Globus pallidus (tissue), 1 donor: ENCODE results near the gene GRIK4.
"Not testable (repeated sequence)": the region's sequence is repeated elsewhere in the genome, so short reads cannot be mapped to it uniquely, and the experiment has no call there.

Experiments used
- DNase-seq: peaks from one replicate; pipeline ENCODE4 v3.0.0-alpha.2; 2015; ENCODE audit warnings: low spot score

Gene GRIK4

DNA sequence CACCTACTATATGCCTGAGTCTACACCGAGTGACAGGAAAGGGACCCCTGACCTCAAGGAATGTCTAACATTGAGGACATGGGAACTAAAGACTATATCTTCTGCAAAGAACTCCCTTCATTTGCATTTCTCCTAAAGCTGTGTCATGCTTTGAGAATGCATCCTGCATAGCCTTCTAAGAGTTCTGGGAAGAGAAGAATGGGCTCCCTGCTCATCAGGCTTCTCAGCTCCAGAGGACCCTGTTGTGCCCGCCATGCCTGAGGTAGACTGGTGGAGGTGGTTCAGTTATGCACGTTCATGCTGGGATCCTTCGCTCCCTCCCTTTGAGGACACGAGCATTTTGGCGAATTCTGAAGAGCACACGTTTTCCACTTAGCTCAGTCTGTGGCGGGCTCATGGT is 63.3 kb downstream of the GRIK4 start:
- DNase-seq, result no peak

GRCh38 chr11:120575461-120575860 is 63.9 kb downstream of the GRIK4 start:
- no peak for DNase-seq

- no peak for DNase-seq
Measured at GRCh38 chr11:120576606-120577005, 65.1 kb downstream of the GRIK4 start.

DNA sequence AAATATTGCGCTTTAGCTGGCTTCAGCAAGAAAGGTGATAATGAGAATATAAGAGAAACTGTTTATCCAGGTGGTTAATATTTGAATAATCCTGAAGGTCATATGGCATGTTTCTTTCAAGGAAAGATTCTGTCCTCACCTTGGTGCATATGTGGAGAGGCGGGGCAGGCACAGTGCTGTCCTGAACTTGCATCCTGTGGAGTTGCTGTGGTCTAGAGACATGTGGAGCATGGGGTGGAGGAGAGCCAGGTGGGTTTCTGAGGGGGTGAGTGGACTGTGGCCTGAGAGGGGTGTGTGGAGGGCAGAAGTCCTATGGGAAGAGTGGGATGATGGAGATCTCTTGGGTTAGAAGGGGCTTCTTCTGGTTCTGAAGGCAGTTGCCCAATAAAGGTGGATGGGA is 65.5 kb downstream of the GRIK4 start:
- DNase-seq, result no peak

- DNase-seq, result no peak
Measured at GRCh38 chr11:120577624-120578363, 66.2 kb downstream of the GRIK4 start.

- DNase-seq, result no peak
Measured at GRCh38 chr11:120578596-120579154, 67.1 kb downstream of the GRIK4 start.

DNA sequence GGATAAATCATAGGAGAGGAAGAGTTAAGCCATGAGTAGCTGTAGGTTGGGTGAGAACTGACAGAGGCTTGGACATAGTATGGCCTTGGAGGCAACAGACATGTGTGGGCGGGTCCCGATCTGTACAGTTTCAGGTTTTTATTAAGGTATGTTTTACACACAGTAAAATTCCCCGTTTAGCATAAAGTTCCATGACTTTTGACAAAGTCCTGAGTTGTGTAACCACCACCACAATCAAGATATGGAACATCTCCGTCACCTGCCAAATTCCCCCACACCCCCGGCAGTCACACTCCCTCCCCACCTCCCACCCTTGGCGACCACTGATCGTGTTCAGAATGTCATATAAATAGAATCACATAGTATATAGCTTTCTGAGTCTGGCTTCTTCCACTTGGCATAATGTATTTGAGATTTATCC is 68.1 kb downstream of the GRIK4 start:
- no peak for DNase-seq

DNA sequence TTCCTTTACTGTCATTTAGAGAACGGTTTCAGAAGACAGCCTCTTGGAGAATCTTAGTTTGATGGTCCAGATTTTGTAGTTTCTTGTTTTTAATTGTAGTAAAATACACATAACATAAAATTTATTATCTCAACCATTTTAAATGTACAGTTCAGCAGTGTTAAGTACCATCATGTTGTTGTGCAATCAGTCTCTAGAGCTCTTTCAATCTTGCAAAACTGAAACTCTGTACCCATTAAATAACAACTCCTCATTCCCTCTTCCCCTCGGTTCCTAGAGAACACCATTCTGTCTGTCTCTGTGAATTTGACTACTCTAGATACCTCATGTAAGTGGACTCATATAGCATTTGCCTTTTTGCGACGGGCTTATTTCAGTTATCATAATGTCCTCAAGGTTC is 69.8 kb downstream of the GRIK4 start:
- no peak for DNase-seq

DNA sequence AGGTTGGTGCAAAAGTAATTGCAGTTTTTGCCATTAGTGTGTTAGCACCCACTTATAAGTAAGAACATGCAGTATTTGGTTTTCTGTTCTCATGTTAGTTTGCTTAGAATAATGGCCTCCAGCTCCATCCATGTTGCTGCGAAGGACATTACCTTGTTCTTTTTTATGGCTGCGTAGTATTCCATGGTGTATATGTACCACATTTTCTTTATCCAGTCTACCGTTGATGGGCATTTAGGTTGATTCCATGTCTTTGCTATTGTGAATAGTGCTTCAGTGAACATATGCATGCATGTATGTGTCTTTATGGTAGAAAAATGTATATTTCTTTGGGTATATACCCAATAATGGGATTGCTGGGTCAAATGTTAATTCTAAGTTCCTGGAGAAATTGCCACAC is 71.0 kb downstream of the GRIK4 start:
- not testable (repeated sequence) for DNase-seq

DNA sequence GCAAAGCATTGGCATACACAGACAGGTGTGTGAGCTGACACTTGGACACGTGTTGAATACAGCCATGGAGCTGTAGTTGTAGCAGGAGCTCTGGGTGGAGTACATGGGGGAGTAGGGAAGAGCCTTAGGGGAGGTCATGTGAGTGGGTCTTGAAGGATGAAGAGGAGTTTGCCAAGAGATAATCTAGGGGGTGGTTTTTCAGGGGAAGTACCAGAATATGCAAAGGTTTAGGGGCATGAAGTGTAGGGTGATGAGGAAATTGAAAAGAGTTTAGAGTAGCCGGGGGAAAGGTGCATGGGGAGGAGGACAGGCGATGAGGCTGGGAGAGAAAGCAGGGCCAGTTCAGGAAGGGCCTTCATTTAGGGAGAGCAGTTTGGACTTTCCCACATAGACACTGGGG is 74.5 kb downstream of the GRIK4 start:
- no peak for DNase-seq

DNA sequence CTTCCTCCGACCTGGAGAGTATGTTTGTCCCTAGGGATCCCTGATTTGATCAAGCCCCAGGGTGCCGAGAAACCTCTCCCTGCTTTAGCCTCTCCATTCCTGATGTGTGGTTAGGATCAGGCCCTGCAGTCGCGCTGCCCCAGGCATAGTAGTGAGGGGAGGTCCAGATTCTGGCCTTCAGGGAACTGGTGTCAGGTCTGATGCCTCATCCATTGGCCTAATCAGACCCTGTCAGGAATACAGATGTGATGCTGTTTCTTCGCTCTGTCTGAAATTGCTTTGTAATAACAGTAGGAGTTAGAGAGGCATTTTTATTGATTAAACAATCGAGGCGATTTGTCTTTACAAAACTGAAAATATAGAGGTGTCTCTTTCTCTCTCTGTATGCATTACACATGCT is 75.2 kb downstream of the GRIK4 start:
- no peak for DNase-seq

- DNase-seq, result no peak
Measured at GRCh38 chr11:120587299-120587698, 75.8 kb downstream of the GRIK4 start.

DNA sequence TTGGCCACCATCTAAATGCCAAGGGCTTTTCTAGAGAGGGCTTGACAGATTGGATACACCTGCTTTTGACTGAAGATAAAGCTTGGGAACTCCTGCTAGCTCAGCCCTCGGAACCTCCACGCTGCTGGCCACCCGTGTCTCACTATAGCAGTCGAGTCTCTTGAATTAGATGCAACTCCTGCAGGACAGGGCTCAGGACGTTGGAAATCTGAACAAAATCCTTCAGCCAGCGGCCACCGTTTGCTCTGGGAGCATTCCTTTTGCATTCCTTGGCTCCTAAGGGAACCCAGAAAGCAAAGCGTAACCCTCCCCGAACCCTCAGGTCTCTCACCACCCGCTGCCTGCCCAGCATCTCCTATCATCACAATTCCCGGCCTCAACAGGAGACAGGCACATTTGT is 77.8 kb downstream of the GRIK4 start:
- no peak for DNase-seq

GRCh38 chr11:120590472-120590871 is 78.9 kb downstream of the GRIK4 start:
- DNase-seq, result no peak

- no peak for DNase-seq
Measured at GRCh38 chr11:120594746-120595145, 83.2 kb downstream of the GRIK4 start.

- no peak for DNase-seq
Measured at GRCh38 chr11:120595557-120595956, 84.0 kb downstream of the GRIK4 start.

DNA sequence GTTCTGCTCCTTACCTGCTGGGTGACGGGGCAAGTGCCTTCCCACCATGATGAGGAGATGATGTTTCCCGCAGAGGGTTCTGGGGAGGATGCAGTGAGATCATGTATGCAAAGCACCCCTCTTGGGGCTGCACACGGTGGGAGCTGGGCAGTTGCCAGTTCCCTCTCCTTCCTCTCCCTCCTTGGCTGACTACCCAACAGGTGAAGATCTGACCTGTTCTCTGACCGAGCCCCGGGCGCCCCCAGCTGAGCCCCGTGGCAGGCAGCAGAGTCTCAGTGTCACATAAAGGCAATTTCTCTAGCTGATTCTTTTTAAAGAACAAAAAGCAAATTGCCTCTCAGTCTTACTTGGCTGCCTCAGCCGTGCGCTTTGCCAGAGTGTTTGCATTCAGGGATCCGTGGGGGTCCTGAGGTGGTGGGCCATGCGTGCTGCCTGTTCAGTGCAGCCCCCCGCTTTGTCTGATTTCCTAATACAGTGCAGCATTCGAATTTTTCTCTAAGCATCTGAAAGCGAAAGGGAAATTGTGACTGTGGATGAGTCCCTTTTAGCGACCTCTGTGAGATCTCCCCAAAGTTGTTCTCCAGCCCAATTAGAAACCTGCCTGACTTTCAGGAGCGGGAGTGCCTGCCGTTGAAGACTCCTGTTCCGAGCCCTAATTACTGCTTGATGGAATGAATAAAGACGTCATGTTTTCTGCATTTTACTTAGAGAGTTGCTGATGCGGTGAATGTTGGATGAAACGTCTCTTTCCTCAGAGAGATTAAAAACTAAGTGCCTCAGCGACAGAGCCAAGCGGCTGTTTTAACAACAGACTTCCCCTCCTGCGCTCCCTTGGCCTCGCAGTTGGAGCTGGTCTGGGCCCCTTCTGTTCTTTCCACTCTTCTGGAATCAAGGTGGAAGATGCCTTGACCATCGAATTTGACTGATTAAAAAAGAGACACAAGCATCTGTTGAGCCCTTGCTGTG is 86.0 kb downstream of the GRIK4 start:
- DNase-seq, result no peak

DNA sequence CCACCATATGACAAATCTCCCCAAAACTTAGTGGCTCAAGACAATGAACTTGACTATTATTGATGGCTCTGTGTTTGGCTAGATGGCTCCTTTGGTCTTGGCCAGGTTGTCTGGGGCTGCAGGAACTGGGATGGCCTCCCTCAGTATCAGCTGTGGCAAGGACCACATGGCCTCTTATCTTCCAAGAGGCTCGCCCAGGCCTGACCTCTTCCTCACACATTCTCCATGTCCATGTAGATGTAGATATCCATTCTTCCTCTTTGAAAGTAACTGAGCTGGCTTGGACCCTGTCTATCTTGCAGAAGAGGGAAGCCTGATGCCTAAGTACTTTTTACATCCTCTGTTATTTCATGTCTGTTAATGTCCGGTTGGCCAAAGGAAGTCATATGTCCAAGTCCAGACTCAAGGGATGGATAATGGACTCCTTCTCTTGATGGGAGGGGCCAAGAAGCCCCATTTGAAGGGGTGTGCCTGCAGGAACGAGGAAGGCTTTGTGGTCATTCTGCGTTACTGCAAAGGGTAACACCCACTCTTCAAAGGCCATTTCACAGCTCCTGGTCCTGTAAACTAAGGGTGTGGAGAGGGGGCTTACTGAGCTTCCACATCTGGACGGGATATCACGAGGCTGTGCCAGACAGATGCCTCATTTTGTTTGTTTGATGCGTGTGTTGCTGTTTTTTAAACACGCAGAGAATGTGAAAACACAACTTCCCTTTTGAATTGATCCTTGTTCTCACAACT is 87.1 kb downstream of the GRIK4 start:
- DNase-seq, result no peak

GRCh38 chr11:120599816-120600420 is 88.4 kb downstream of the GRIK4 start:
- no peak for DNase-seq

GRCh38 chr11:120601536-120601935 is 90.0 kb downstream of the GRIK4 start:
- DNase-seq, result peak; percentile 11

- DNase-seq, result no peak
Measured at GRCh38 chr11:120603071-120603470, 91.5 kb downstream of the GRIK4 start.

GRCh38 chr11:120605469-120605868 is 93.9 kb downstream of the GRIK4 start:
- no peak for DNase-seq
